GM11168 (cell line): ENCODE measurements around the gene AIMP1.

Experiments
- in situ Hi-C: fragments of 300-500 bp; cut with MboI; formaldehyde crosslinking; loops from one replicate; pipeline ENCODE4 v1.12.0; 2022; ENCODE audit warnings: low sequenced_read_pairs; ENCODE audit not compliant: unreplicated experiment

The AIMP1 gene

GRCh38 chr4:106343865-106344646 lies 27.7 kb downstream of the AIMP1 start:
- in situ Hi-C loops: no loop called here

GRCh38 chr4:106344647-106344970 lies 28.3 kb downstream of the AIMP1 start:
- in situ Hi-C loops: no loop called here

GRCh38 chr4:106347167-106347566 lies 30.8 kb downstream of the AIMP1 start:
- in situ Hi-C loops: no loop called here

- in situ Hi-C loops: no loop called here
Measured at GRCh38 chr4:106351016-106351415, 34.7 kb downstream of the AIMP1 start.

GRCh38 chr4:106353786-106354185 lies 37.4 kb downstream of the AIMP1 start:
- in situ Hi-C loops: no loop called here

GRCh38 chr4:106355193-106355592 lies 38.8 kb downstream of the AIMP1 start:
- in situ Hi-C loops: no loop called here

- in situ Hi-C loops: no loop called here
Measured at GRCh38 chr4:106358899-106359298, 42.5 kb downstream of the AIMP1 start.

GRCh38 chr4:106362086-106362825 lies 45.9 kb downstream of the AIMP1 start:
- in situ Hi-C loops: no loop called here

- in situ Hi-C loops: no loop called here
Measured at GRCh38 chr4:106364282-106364681, 47.9 kb downstream of the AIMP1 start.

GRCh38 chr4:106365613-106366012 lies 49.3 kb downstream of the AIMP1 start:
- in situ Hi-C loops: loop anchor here (5.0 kb wide), 1 partner anchor 132 kb away; no protein-coding TSS in a partner anchor

GRCh38 chr4:106366026-106366425 lies 49.7 kb downstream of the AIMP1 start:
- in situ Hi-C loops: loop anchor here (5.0 kb wide), 1 partner anchor 131 kb away; no protein-coding TSS in a partner anchor

- in situ Hi-C loops: loop anchor here (5.0 kb wide), 1 partner anchor 130 kb away; no protein-coding TSS in a partner anchor
Measured at GRCh38 chr4:106367072-106367471, 50.7 kb downstream of the AIMP1 start.

- in situ Hi-C loops: loop anchor here (5.0 kb wide), 1 partner anchor 129 kb away; no protein-coding TSS in a partner anchor
Measured at GRCh38 chr4:106368678-106369077, 52.3 kb downstream of the AIMP1 start, which contains the start of gene GIMD1. Gene GIMD1 (minus strand): TSS chr4:106368778. CDS start chr4:106367435, 1,343 bp downstream.

- in situ Hi-C loops: loop anchor here (5.0 kb wide), 1 partner anchor 128 kb away; no protein-coding TSS in a partner anchor
Measured at GRCh38 chr4:106369456-106370060, 53.2 kb downstream of the AIMP1 start.

- in situ Hi-C loops: no loop called here
Measured at GRCh38 chr4:106370214-106370613, 53.9 kb downstream of the AIMP1 start.

GRCh38 chr4:106371161-106371560 lies 54.8 kb downstream of the AIMP1 start:
- in situ Hi-C loops: no loop called here

GRCh38 chr4:106373026-106373425 lies 56.7 kb downstream of the AIMP1 start:
- in situ Hi-C loops: no loop called here

GRCh38 chr4:106380179-106380578 lies 63.8 kb downstream of the AIMP1 start:
- in situ Hi-C loops: no loop called here

- in situ Hi-C loops: no loop called here
Measured at GRCh38 chr4:106384878-106385277, 68.5 kb downstream of the AIMP1 start.

- in situ Hi-C loops: no loop called here
Measured at GRCh38 chr4:106385853-106386393, 69.6 kb downstream of the AIMP1 start.

- in situ Hi-C loops: no loop called here
Measured at GRCh38 chr4:106395582-106395981, 79.2 kb downstream of the AIMP1 start.
